HG02798 (cell line): ENCODE measurements around the gene OR1I1.

Experiments
- ATAC-seq: cut with Tn5 transposase; IDR thresholded peaks from one replicate; pipeline ENCODE4 v1.9.1; 2021; ENCODE audit warnings: mild to moderate bottlenecking; ENCODE audit not compliant: unreplicated experiment, poor library complexity

Gene OR1I1

GRCh38 chr19:15141143-15141542 is 59.1 kb downstream of the OR1I1 start:
- no peak for ATAC-seq

GRCh38 chr19:15142313-15142712 is 60.3 kb downstream of the OR1I1 start:
- no peak for ATAC-seq
